ENCODE data around the gene LRRC63.
"Not testable (repeated sequence)": the region's sequence is repeated elsewhere in the genome, so short reads cannot be mapped to it uniquely, and the experiment has no call there.

Gene LRRC63

GRCh38 chr13:46211483-46212351 lies at the start of gene LRRC63:
Gene LRRC63, plus strand, starts transcription at chr13:46211928. Its CDS starts 1,107 bp downstream, at chr13:46213035.
- peaks cover 7% of the 10 kb centered on the region for H3K9me3 Mint-ChIP-seq
- no peaks in the 10 kb centered on the region for H3K36me3 Mint-ChIP-seq (ENCODE audit: low read depth)
- peaks cover 10% of the 10 kb centered on the region for H3K27me3 Mint-ChIP-seq (ENCODE audit: low read depth)
- H3K4me3 Mint-ChIP-seq: peak within 1 kb of the TSS; percentile 73 to 86 (median 85)
- peak within 1 kb of the TSS; percentile 16 to 22 (median 20) for H3K27ac Mint-ChIP-seq
- H3K4me1 Mint-ChIP-seq: peaks cover 9% of the 10 kb centered on the region
- TF ChIP-seq CTCF (IDR thresholded peaks at IDR 0.05; ENCODE audit: unreplicated experiment in 3 of 3): no peak

- not testable (repeated sequence) for H3K36me3 Mint-ChIP-seq (ENCODE audit: low read depth); H3K9me3 Mint-ChIP-seq; H3K27ac Mint-ChIP-seq; H3K27me3 Mint-ChIP-seq (ENCODE audit: low read depth); H3K4me3 Mint-ChIP-seq
- peaks cover 14% of the 10 kb centered on the region for H3K4me1 Mint-ChIP-seq
Measured at GRCh38 chr13:46162741-46163140, 49.0 kb upstream of the LRRC63 start.

- Mint-ChIP-seq H3K9me3 (peaks cover 4% of the 10 kb centered on the region), H3K4me1 (peaks cover 24% of the 10 kb centered on the region), H3K27me3 (ENCODE audit: low read depth) (no peaks in the 10 kb centered on the region), H3K27ac (peak overlapping the region in 1 of 3 experiments; percentile 21), H3K36me3 (ENCODE audit: low read depth) (no peaks in the 10 kb centered on the region), H3K4me3 (peak overlapping the region in 1 of 3 experiments; percentile 29)
- no peak for TF ChIP-seq CTCF (IDR thresholded peaks at IDR 0.05; ENCODE audit: unreplicated experiment in 3 of 3)
Measured at GRCh38 chr13:46164661-46165060, 47.1 kb upstream of the LRRC63 start.

- Mint-ChIP-seq H3K9me3 (peaks cover 4% of the 10 kb centered on the region), H3K4me3 (peak overlapping the region in 1 of 3 experiments; percentile 20)
- no peak for TF ChIP-seq CTCF (IDR thresholded peaks at IDR 0.05; ENCODE audit: unreplicated experiment in 3 of 3)
Measured at GRCh38 chr13:46165485-46166223, 46.1 kb upstream of the LRRC63 start.

GRCh38 chr13:46166224-46166584 lies 45.5 kb upstream of the LRRC63 start:
- H3K9me3 Mint-ChIP-seq: peaks cover 4% of the 10 kb centered on the region
- peak overlapping the region in 1 of 3 experiments; percentile 77 for H3K27ac Mint-ChIP-seq
- peak overlapping the region in 1 of 3 experiments; percentile 20 for H3K4me3 Mint-ChIP-seq
- peaks cover 19% of the 10 kb centered on the region for H3K4me1 Mint-ChIP-seq
- H3K27me3 Mint-ChIP-seq (ENCODE audit: low read depth): no peaks in the 10 kb centered on the region
- no peak for TF ChIP-seq CTCF (IDR thresholded peaks at IDR 0.05; ENCODE audit: unreplicated experiment in 3 of 3)
- H3K36me3 Mint-ChIP-seq (ENCODE audit: low read depth): no peaks in the 10 kb centered on the region

More at GRCh38 chr13:46165485-46166223, 46.1 kb upstream of the LRRC63 start:
- peaks cover 20% of the 10 kb centered on the region for H3K4me1 Mint-ChIP-seq
- H3K36me3 Mint-ChIP-seq (ENCODE audit: low read depth): no peaks in the 10 kb centered on the region
- peak overlapping the region in 1 of 3 experiments; percentile 77 for H3K27ac Mint-ChIP-seq
- no peaks in the 10 kb centered on the region for H3K27me3 Mint-ChIP-seq (ENCODE audit: low read depth)

GRCh38 chr13:46166947-46167610 lies 44.6 kb upstream of the LRRC63 start:
- no peaks in the 10 kb centered on the region for H3K27me3 Mint-ChIP-seq (ENCODE audit: low read depth)
- H3K9me3 Mint-ChIP-seq: no peaks in the 10 kb centered on the region
- TF ChIP-seq CTCF (IDR thresholded peaks at IDR 0.05; ENCODE audit: unreplicated experiment in 3 of 3): no peak
- H3K4me3 Mint-ChIP-seq: peak overlapping the region in 1 of 3 experiments; percentile 3
- H3K27ac Mint-ChIP-seq: peak overlapping the region in 1 of 3 experiments; percentile 77
- peaks cover 19% of the 10 kb centered on the region for H3K4me1 Mint-ChIP-seq
- H3K36me3 Mint-ChIP-seq (ENCODE audit: low read depth): no peaks in the 10 kb centered on the region
